ENCODE measurements around the gene MOB2.
"Not testable (repeated sequence)": the region's sequence is repeated elsewhere in the genome, so short reads cannot be mapped to it uniquely, and the experiment has no call there.

The MOB2 gene

DNA sequence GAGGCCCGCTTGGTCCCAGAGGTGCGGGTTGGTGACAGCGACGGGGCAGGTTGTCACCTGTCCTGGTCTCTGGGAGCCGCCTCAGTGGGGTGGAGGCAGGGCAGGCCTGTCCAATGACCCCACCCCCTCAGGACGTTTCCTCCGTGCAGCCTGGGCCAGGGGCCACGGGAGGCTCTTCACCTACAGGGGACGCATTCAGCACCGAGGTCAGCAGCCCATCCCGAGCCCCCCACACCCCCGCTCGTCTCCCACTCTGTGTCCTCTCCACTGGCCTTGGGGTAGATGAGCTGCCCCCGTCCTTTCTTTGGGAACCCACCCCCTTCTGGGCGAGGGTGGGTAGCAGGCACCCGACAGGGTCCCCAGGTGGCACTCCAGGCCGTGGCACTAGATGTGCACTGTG lies 61.1 kb downstream of the MOB2 start:
- no peaks in the 10 kb centered on the region for H3K36me3 ChIP-seq (ENCODE audit: control insufficient read depth in 1 of 2, insufficient read depth in 2 of 2, low read length in 2 of 2)
- H2AFZ ChIP-seq (ENCODE audit: insufficient read depth, low read length, poor library complexity): no peak overlapping the region
- H3K27ac ChIP-seq (ENCODE audit: low read depth, low read length): no peak overlapping the region
- no peak overlapping the region for H2BK120ac ChIP-seq (ENCODE audit: insufficient read depth, low read length, poor library complexity)
- H3K18ac ChIP-seq (ENCODE audit: low read length): no peak overlapping the region
- no peak overlapping the region for H2BK12ac ChIP-seq (ENCODE audit: low read length)
- H4K91ac ChIP-seq (ENCODE audit: low read depth, low read length): no peak overlapping the region
- no peak overlapping the region for H2BK5ac ChIP-seq (ENCODE audit: low read depth, low read length, poor library complexity)
- no peak overlapping the region for H3K9ac ChIP-seq (ENCODE audit: low read length)
- no peak overlapping the region for H3K4me2 ChIP-seq (ENCODE audit: low read length)
- no peak overlapping the region for H3K4ac ChIP-seq (ENCODE audit: low read depth, low read length)
- no peaks in the 10 kb centered on the region for H3K79me1 ChIP-seq (ENCODE audit: low read length)
- H3K23ac ChIP-seq (ENCODE audit: low read length): no peak overlapping the region
- no CpG with 5 or more reads among the region's 17 CpGs for WGBS (ENCODE audit: extremely low coverage, insufficient coverage, insufficient read length)
- no peak overlapping the region for H2AK5ac ChIP-seq (ENCODE audit: low read length)
- H3K4me3 ChIP-seq (ENCODE audit: low read depth, low read length): no peak overlapping the region
- no peaks in the 10 kb centered on the region for H3K4me1 ChIP-seq (ENCODE audit: control insufficient read depth in 1 of 2, insufficient read depth in 2 of 2, low read length in 2 of 2)
- no peaks in the 10 kb centered on the region for H3K79me2 ChIP-seq (ENCODE audit: control insufficient read depth, insufficient read depth, low read length, poor library complexity)
- no peaks in the 10 kb centered on the region for H3K27me3 ChIP-seq (ENCODE audit: insufficient read depth, low read length)
- no peak for DNase-seq
- H4K8ac ChIP-seq (ENCODE audit: low read depth, low read length): no peak overlapping the region
- no peak overlapping the region for H3K14ac ChIP-seq (ENCODE audit: low read length)
- H3K9me3 ChIP-seq (ENCODE audit: insufficient read depth, low read depth, low read length): peaks cover 12% of the 10 kb centered on the region
- H4K12ac ChIP-seq (ENCODE audit: low read depth, low read length): no peak overlapping the region

DNA sequence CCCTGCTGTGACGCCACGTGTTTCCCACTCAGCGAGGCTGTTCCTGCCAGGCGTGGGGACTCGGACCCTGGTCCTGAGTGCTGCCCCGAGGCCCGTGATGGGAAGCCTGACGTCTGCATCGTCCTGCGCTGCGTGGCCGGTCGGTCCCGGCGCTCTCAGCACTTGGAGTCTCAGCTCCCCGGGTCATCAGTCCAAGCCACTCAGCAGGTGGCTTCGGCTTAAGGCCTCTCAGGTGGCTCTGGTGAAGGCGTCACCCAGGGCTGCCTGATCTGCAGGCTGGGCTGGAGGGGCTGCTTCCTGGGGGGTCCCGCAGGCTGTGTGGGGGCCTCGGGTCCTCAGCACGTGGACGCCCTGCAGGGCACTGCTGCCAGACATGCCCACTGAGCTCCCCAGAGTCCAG lies 61.6 kb downstream of the MOB2 start:
- Histone ChIP-seq H3K4ac (ENCODE audit: low read depth, low read length) (no peak overlapping the region), H2BK12ac (ENCODE audit: low read length) (no peak overlapping the region)
- no CpG with 5 or more reads among the region's 22 CpGs for WGBS (ENCODE audit: extremely low coverage, insufficient coverage, insufficient read length)

DNA sequence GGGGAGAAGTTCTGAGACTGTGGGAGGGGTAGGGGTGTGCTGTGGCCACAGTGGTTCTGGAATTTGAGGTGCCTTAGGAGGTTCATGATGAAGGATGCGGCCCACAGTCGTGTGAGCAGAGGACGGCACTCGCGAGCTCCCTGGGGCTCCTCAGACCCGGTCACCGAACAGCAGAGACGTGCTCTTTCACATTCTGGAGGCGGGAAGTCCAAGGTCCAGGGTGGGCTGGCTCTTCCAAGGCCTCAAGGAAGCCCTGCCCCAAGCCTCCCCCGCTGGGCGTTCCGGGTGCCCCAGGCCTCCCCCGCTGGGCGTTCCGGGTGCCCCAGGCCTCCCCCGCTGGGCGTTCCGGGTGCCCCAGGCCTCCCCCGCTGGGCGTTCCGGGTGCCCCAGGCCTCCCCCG lies 63.2 kb downstream of the MOB2 start:
- DNase-seq; H2AK5ac ChIP-seq (ENCODE audit: low read length); H3K4ac ChIP-seq (ENCODE audit: low read depth, low read length); H3K36me3 ChIP-seq (ENCODE audit: control insufficient read depth in 1 of 2, insufficient read depth in 2 of 2, low read length in 2 of 2); H2BK5ac ChIP-seq (ENCODE audit: low read depth, low read length, poor library complexity); H3K23ac ChIP-seq (ENCODE audit: low read length); H2BK12ac ChIP-seq (ENCODE audit: low read length); H3K27ac ChIP-seq (ENCODE audit: low read depth, low read length); H3K79me2 ChIP-seq (ENCODE audit: control insufficient read depth, insufficient read depth, low read length, poor library complexity); H3K9ac ChIP-seq (ENCODE audit: low read length); H4K12ac ChIP-seq (ENCODE audit: low read depth, low read length); H3K14ac ChIP-seq (ENCODE audit: low read length); H3K79me1 ChIP-seq (ENCODE audit: low read length); H4K91ac ChIP-seq (ENCODE audit: low read depth, low read length); H3K4me3 ChIP-seq (ENCODE audit: low read depth, low read length); H3K27me3 ChIP-seq (ENCODE audit: insufficient read depth, low read length); H2BK120ac ChIP-seq (ENCODE audit: insufficient read depth, low read length, poor library complexity); H4K8ac ChIP-seq (ENCODE audit: low read depth, low read length); H2AFZ ChIP-seq (ENCODE audit: insufficient read depth, low read length, poor library complexity); H3K4me1 ChIP-seq (ENCODE audit: control insufficient read depth in 1 of 2, insufficient read depth in 2 of 2, low read length in 2 of 2); H3K18ac ChIP-seq (ENCODE audit: low read length); H3K4me2 ChIP-seq (ENCODE audit: low read length): not testable (repeated sequence)
- WGBS (ENCODE audit: extremely low coverage, insufficient coverage, insufficient read length): no CpG with 5 or more reads among the region's 22 CpGs
- H3K9me3 ChIP-seq (ENCODE audit: insufficient read depth, low read depth, low read length): peaks cover 15% of the 10 kb centered on the region

More for the DNA sequence above, 61.6 kb downstream of the MOB2 start:
- Histone ChIP-seq H3K9ac (ENCODE audit: low read length) (no peak overlapping the region), H2BK5ac (ENCODE audit: low read depth, low read length, poor library complexity) (no peak overlapping the region), H3K9me3 (ENCODE audit: insufficient read depth, low read depth, low read length) (peaks cover 14% of the 10 kb centered on the region), H3K4me2 (ENCODE audit: low read length) (no peak overlapping the region), H3K4me3 (ENCODE audit: low read depth, low read length) (no peak overlapping the region), H3K14ac (ENCODE audit: low read length) (no peak overlapping the region), H3K79me2 (ENCODE audit: control insufficient read depth, insufficient read depth, low read length, poor library complexity) (no peaks in the 10 kb centered on the region), H3K36me3 (ENCODE audit: control insufficient read depth in 1 of 2, insufficient read depth in 2 of 2, low read length in 2 of 2) (no peaks in the 10 kb centered on the region), H3K4me1 (ENCODE audit: control insufficient read depth in 1 of 2, insufficient read depth in 2 of 2, low read length in 2 of 2) (no peaks in the 10 kb centered on the region), H2AK5ac (ENCODE audit: low read length) (no peak overlapping the region), H2AFZ (ENCODE audit: insufficient read depth, low read length, poor library complexity) (no peak overlapping the region), H4K8ac (ENCODE audit: low read depth, low read length) (no peak overlapping the region), H3K23ac (ENCODE audit: low read length) (no peak overlapping the region), H3K27me3 (ENCODE audit: insufficient read depth, low read length) (no peaks in the 10 kb centered on the region), H4K91ac (ENCODE audit: low read depth, low read length) (no peak overlapping the region), H3K18ac (ENCODE audit: low read length) (no peak overlapping the region), H3K79me1 (ENCODE audit: low read length) (no peaks in the 10 kb centered on the region), H4K12ac (ENCODE audit: low read depth, low read length) (no peak overlapping the region), H3K27ac (ENCODE audit: low read depth, low read length) (no peak overlapping the region), H2BK120ac (ENCODE audit: insufficient read depth, low read length, poor library complexity) (no peak overlapping the region)
- no peak for DNase-seq

DNA sequence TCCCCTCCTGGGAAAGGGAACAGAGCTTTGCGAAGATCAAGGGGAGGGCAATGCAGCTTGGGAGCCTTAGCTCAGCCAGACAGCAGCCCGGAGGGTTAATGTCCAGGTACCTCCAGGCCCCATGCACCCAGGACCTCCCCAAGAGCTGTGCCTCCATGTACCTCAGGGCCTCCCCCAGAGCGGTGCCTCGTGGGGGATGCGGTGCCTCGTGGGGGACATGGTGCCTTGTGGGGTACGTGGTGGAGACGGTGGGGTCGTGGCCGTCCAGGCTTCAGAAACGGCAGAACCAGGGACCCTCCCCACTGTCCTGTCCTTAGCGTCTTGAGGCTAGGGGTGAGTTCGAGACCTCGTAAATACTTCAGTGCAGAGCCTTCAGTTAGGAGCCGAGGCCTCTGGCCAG lies 63.6 kb downstream of the MOB2 start:
- no peak for DNase-seq
- H4K8ac ChIP-seq (ENCODE audit: low read depth, low read length): no peak overlapping the region
- H3K23ac ChIP-seq (ENCODE audit: low read length): no peak overlapping the region
- no peak overlapping the region for H3K4me2 ChIP-seq (ENCODE audit: low read length)
- no peak overlapping the region for H2BK5ac ChIP-seq (ENCODE audit: low read depth, low read length, poor library complexity)
- no peak overlapping the region for H3K4me3 ChIP-seq (ENCODE audit: low read depth, low read length)
- no peaks in the 10 kb centered on the region for H3K79me2 ChIP-seq (ENCODE audit: control insufficient read depth, insufficient read depth, low read length, poor library complexity)
- H3K79me1 ChIP-seq (ENCODE audit: low read length): no peaks in the 10 kb centered on the region
- no peak overlapping the region for H2BK120ac ChIP-seq (ENCODE audit: insufficient read depth, low read length, poor library complexity)
- no peak overlapping the region for H3K14ac ChIP-seq (ENCODE audit: low read length)
- no peaks in the 10 kb centered on the region for H3K27me3 ChIP-seq (ENCODE audit: insufficient read depth, low read length)
- no peaks in the 10 kb centered on the region for H3K4me1 ChIP-seq (ENCODE audit: control insufficient read depth in 1 of 2, insufficient read depth in 2 of 2, low read length in 2 of 2)
- no peak overlapping the region for H3K27ac ChIP-seq (ENCODE audit: low read depth, low read length)
- H3K9ac ChIP-seq (ENCODE audit: low read length): no peak overlapping the region
- no peak overlapping the region for H2BK12ac ChIP-seq (ENCODE audit: low read length)
- no peak overlapping the region for H3K4ac ChIP-seq (ENCODE audit: low read depth, low read length)
- no peaks in the 10 kb centered on the region for H3K36me3 ChIP-seq (ENCODE audit: control insufficient read depth in 1 of 2, insufficient read depth in 2 of 2, low read length in 2 of 2)
- no peak overlapping the region for H4K12ac ChIP-seq (ENCODE audit: low read depth, low read length)
- no CpG with 5 or more reads among the region's 15 CpGs for WGBS (ENCODE audit: extremely low coverage, insufficient coverage, insufficient read length)
- no peak overlapping the region for H3K18ac ChIP-seq (ENCODE audit: low read length)
- peaks cover 17% of the 10 kb centered on the region for H3K9me3 ChIP-seq (ENCODE audit: insufficient read depth, low read depth, low read length)
- no peak overlapping the region for H2AFZ ChIP-seq (ENCODE audit: insufficient read depth, low read length, poor library complexity)
- H4K91ac ChIP-seq (ENCODE audit: low read depth, low read length): no peak overlapping the region
- H2AK5ac ChIP-seq (ENCODE audit: low read length): no peak overlapping the region
